Stimulated activated naive CD8-positive, alpha-beta T cell treated with anti-CD3 and anti-CD28 coated beads, Interleukin-15, Interleukin-2, amounts not matched to agents 100 ng/mL and 50 ng/mL, for 24 hours (primary cell): ENCODE results near the gene PRDM2.

Source experiments
- H3K27ac Mint-ChIP-seq: one replicate; pipeline ENCODE4 v1.8.0; 2021; ENCODE audit warnings: mild to moderate bottlenecking, mixed read lengths
- H3K27me3 Mint-ChIP-seq: one replicate; pipeline ENCODE4 v1.8.0; 2021; ENCODE audit warnings: mixed read lengths
- H3K36me3 Mint-ChIP-seq: one replicate; pipeline ENCODE4 v1.8.0; 2021; ENCODE audit warnings: low read depth, mixed read lengths
- H3K4me1 Mint-ChIP-seq: one replicate; pipeline ENCODE4 v1.8.0; 2021; ENCODE audit warnings: low read depth, mixed read lengths
- H3K4me3 Mint-ChIP-seq: one replicate; pipeline ENCODE4 v1.8.0; 2021; ENCODE audit warnings: mild to moderate bottlenecking, mixed read lengths
- H3K9me3 Mint-ChIP-seq: one replicate; pipeline ENCODE4 v1.8.0; 2021; ENCODE audit warnings: mixed read lengths

PRDM2 gene

DNA sequence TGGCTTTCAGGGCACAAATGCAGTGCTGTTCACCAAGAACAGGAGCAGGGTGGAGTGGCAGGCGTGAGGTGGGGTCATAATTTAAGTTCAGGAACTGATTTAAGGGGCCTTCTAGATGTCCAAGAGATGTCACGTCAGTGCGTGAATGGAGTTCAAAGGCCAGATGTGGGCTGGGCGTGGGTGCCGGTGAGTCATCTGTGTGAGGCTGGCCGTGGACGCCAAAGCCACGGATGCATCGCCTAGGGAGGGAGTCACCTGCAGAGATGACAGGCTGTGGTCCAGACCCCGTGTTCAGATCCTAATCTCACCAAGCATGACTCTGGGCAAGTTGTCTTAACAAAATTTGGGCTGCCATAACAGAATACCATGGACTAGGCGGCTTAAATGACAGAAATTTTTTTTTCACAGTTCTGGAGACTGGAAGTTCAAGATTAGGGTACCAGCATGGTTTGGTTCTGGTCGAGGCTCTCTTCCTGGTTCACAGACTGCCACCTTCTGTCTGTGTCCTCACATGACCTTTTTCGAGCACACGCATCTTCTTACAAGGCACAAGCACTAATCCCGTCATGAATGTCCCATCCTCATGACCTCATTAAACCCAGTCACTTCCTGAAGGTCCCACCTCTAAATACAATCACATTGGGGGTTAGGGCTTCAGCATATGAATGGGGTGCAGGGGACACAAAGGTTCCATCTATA, 109.6 kb downstream of the PRDM2 start:
- Mint-ChIP-seq H3K4me1 (peaks cover 29% of the 10 kb centered on the region), H3K36me3 (no peaks in the 10 kb centered on the region), H3K4me3 (no peak overlapping the region), H3K27me3 (no peaks in the 10 kb centered on the region), H3K9me3 (no peaks in the 10 kb centered on the region), H3K27ac (no peak overlapping the region)

GRCh38 chr1:13812456-13813397, 112.7 kb downstream of the PRDM2 start:
- Mint-ChIP-seq H3K4me3 (no peak overlapping the region), H3K27ac (no peak overlapping the region), H3K36me3 (no peaks in the 10 kb centered on the region), H3K27me3 (no peaks in the 10 kb centered on the region), H3K9me3 (no peaks in the 10 kb centered on the region), H3K4me1 (peaks cover 29% of the 10 kb centered on the region)

DNA sequence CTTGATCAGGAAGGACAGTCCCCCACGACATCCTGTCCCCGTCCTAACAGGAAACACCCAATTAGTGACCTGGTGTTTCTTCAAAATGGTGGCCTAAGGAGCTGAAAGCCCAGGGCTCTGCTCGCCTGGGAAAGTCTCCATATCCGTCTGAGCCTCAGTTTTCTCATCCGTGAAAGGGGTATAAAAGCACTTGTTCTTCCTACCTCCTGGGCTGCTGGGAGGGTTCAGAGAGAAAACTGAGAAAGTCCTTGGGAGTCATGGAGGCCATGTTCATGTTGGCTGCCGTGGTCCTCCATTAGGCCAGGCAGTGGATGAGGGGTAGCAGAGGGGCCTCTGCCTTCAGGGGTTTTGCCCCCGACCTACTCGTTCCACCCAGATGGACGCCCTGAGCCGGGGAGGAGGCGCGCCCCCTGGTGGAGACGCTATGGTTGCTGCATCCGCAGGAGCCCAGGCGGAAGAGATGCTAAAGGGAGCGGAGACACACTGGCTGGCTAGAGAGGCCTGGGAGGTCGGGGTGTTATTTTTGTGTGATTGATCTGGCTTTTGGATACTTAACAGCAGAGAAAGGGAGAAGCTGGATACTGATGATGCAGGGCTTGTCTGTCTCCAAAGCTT, 113.5 kb downstream of the PRDM2 start:
- H3K9me3 Mint-ChIP-seq = no peaks in the 10 kb centered on the region
- H3K36me3 Mint-ChIP-seq = no peaks in the 10 kb centered on the region
- no peaks in the 10 kb centered on the region for H3K27me3 Mint-ChIP-seq
- peaks cover 27% of the 10 kb centered on the region for H3K4me1 Mint-ChIP-seq
- no peak overlapping the region for H3K27ac Mint-ChIP-seq
- no peak overlapping the region for H3K4me3 Mint-ChIP-seq

- H3K9me3 Mint-ChIP-seq = no peaks in the 10 kb centered on the region
- H3K4me3 Mint-ChIP-seq = no peak overlapping the region
- H3K36me3 Mint-ChIP-seq = no peaks in the 10 kb centered on the region
- H3K27ac Mint-ChIP-seq = no peak overlapping the region
- H3K4me1 Mint-ChIP-seq = peaks cover 20% of the 10 kb centered on the region
- no peaks in the 10 kb centered on the region for H3K27me3 Mint-ChIP-seq
Observed at GRCh38 chr1:13814131-13814530, 114.1 kb downstream of the PRDM2 start.

GRCh38 chr1:13816016-13816760, 116.2 kb downstream of the PRDM2 start:
- H3K9me3 Mint-ChIP-seq = no peaks in the 10 kb centered on the region
- no peak overlapping the region for H3K27ac Mint-ChIP-seq
- peaks cover 9% of the 10 kb centered on the region for H3K4me1 Mint-ChIP-seq

GRCh38 chr1:13817906-13818305, 117.9 kb downstream of the PRDM2 start:
- H3K36me3 Mint-ChIP-seq = peaks cover 6% of the 10 kb centered on the region
- H3K9me3 Mint-ChIP-seq = no peaks in the 10 kb centered on the region
- H3K4me3 Mint-ChIP-seq = no peak overlapping the region
- no peaks in the 10 kb centered on the region for H3K27me3 Mint-ChIP-seq
- no peak overlapping the region for H3K27ac Mint-ChIP-seq
- H3K4me1 Mint-ChIP-seq = peaks cover 9% of the 10 kb centered on the region

More at GRCh38 chr1:13816016-13816760, 116.2 kb downstream of the PRDM2 start:
- Mint-ChIP-seq H3K4me3 (no peak overlapping the region), H3K36me3 (no peaks in the 10 kb centered on the region), H3K27me3 (no peaks in the 10 kb centered on the region)

DNA sequence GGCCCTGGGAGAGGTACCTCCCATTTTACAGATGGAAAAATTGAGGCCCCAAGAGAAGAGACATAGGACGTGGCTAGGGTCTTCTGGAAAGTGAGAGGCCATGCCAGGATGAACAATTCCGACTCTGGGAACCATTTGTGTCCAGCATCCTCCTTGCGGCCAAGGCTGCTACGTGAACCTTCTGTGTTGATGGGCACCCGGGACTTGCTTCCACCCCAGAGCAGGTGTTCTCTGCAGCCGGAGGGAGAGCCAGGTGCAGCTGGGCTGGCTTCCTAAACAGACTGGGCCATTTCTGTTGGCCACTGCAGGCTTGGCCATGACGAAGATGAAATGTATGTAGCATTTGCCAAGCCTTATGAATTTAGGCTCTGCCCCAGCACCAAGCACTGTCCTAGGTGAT, 118.9 kb downstream of the PRDM2 start:
- Mint-ChIP-seq H3K36me3 (peaks cover 6% of the 10 kb centered on the region), H3K27ac (no peak overlapping the region), H3K4me1 (no peaks in the 10 kb centered on the region), H3K4me3 (no peak overlapping the region), H3K27me3 (no peaks in the 10 kb centered on the region), H3K9me3 (no peaks in the 10 kb centered on the region)

GRCh38 chr1:13819642-13820041, 119.7 kb downstream of the PRDM2 start:
- no peak overlapping the region for H3K27ac Mint-ChIP-seq
- no peaks in the 10 kb centered on the region for H3K27me3 Mint-ChIP-seq
- H3K9me3 Mint-ChIP-seq = no peaks in the 10 kb centered on the region
- no peak overlapping the region for H3K4me3 Mint-ChIP-seq
- peaks cover 7% of the 10 kb centered on the region for H3K36me3 Mint-ChIP-seq
- H3K4me1 Mint-ChIP-seq = no peaks in the 10 kb centered on the region

- Mint-ChIP-seq H3K4me1 (no peaks in the 10 kb centered on the region), H3K9me3 (no peaks in the 10 kb centered on the region), H3K27me3 (no peaks in the 10 kb centered on the region), H3K27ac (no peak overlapping the region), H3K36me3 (peaks cover 10% of the 10 kb centered on the region), H3K4me3 (no peak overlapping the region)
Observed at GRCh38 chr1:13820055-13820454, 120.1 kb downstream of the PRDM2 start.

GRCh38 chr1:13820456-13820855, 120.5 kb downstream of the PRDM2 start:
- no peaks in the 10 kb centered on the region for H3K9me3 Mint-ChIP-seq
- no peak overlapping the region for H3K4me3 Mint-ChIP-seq
- no peaks in the 10 kb centered on the region for H3K27me3 Mint-ChIP-seq
- peaks cover 10% of the 10 kb centered on the region for H3K36me3 Mint-ChIP-seq
- H3K4me1 Mint-ChIP-seq = no peaks in the 10 kb centered on the region
- H3K27ac Mint-ChIP-seq = no peak overlapping the region

DNA sequence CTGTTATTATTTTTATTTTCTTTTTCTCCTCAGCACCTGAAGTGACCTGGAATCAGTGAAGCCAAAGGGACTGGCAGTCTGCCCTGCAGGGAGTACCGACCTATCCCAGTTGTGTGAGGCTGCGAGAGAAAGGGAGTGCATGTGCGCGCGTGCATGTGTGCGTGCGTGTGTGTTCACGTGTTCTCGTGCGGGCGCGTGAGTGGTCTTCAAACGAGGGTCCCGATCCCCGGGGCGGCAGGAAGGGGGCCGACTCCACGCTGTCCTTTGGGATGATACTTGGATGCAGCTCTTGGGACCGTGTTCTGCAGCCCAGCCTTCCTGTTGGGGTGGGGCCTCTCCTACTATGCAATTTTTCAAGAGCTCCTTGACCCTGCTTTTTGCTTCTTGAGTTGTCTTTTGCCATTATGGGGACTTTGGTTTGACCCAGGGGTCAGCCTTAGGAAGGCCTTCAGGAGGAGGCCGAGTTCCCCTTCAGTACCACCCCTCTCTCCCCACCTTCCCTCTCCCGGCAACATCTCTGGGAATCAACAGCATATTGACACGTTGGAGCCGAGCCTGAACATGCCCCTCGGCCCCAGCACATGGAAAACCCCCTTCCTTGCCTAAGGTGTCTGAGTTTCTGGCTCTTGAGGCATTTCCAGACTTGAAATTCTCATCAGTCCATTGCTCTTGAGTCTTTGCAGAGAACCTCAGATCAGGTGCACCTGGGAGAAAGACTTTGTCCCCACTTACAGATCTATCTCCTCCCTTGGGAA, 123.3 kb downstream of the PRDM2 start:
- Mint-ChIP-seq H3K4me3 (no peak overlapping the region), H3K9me3 (no peaks in the 10 kb centered on the region), H3K27me3 (no peaks in the 10 kb centered on the region), H3K4me1 (no peaks in the 10 kb centered on the region), H3K36me3 (peaks cover 10% of the 10 kb centered on the region), H3K27ac (no peak overlapping the region)

- no peak overlapping the region for H3K4me3 Mint-ChIP-seq
- H3K27ac Mint-ChIP-seq = no peak overlapping the region
- no peaks in the 10 kb centered on the region for H3K9me3 Mint-ChIP-seq
- H3K27me3 Mint-ChIP-seq = no peaks in the 10 kb centered on the region
- no peaks in the 10 kb centered on the region for H3K4me1 Mint-ChIP-seq
- H3K36me3 Mint-ChIP-seq = peaks cover 10% of the 10 kb centered on the region
Observed at GRCh38 chr1:13823936-13824335, 123.9 kb downstream of the PRDM2 start.

DNA sequence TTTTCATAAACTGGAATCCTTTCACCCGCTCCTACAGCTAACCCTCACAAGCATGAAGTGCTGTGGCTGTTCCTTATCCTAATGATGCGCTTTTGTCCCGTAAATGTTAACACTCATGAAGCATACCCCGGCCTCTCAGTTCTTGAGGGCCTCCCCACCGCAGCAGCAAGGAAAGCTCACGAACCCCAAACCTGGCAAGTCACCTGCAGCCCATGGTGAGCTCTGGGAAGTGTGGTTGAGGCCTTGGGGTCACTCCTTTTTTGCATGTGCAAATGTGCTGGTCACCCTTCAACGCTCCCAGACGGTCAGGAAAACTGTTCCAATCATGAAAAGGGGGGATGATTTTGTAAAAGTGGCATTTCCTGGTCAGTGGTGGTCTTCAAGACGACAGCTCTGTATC, 124.6 kb downstream of the PRDM2 start:
- Mint-ChIP-seq H3K27me3 (no peaks in the 10 kb centered on the region), H3K4me1 (no peaks in the 10 kb centered on the region), H3K4me3 (no peak overlapping the region), H3K9me3 (no peaks in the 10 kb centered on the region), H3K27ac (no peak overlapping the region), H3K36me3 (peaks cover 10% of the 10 kb centered on the region)

GRCh38 chr1:13825033-13825432, 125.0 kb downstream of the PRDM2 start:
- Mint-ChIP-seq H3K4me1 (no peaks in the 10 kb centered on the region), H3K36me3 (peaks cover 10% of the 10 kb centered on the region), H3K27me3 (no peaks in the 10 kb centered on the region), H3K9me3 (no peaks in the 10 kb centered on the region), H3K27ac (no peak overlapping the region), H3K4me3 (no peak overlapping the region)
